Endothelial cell of umbilical vein (primary cell): Measurements from ENCODE around the gene SLC39A11. TPM values are rescaled to one million over a fixed set of nuclear protein-coding genes. Genes with fewer than 3 reads are reported as not detected.

Experiments used
- BruUV-seq: library from RNA; stranded (reverse); fragments of 400-500 nt; replicated peaks from 2 replicates; lab custom pipeline; 2021; lab: Mats Ljungman, UMichigan
- CTCF ChIA-PET: fragments of 300-600, 350-600 bp; sonication (Branson Sonifier 250); formaldehyde crosslinking; loops from one replicate; lab custom pipeline; 2021; ENCODE audit warnings: antibody characterized with exemption, inconsistent platforms; lab: Charles Lee
- POLR2A ChIA-PET: fragments of 300-600, 350-600 bp; sonication (Branson Sonifier 250); formaldehyde crosslinking; loops from one replicate; lab custom pipeline; 2021; ENCODE audit warnings: antibody characterized with exemption, inconsistent platforms; lab: Charles Lee
- DNase-seq: peaks from one replicate; pipeline ENCODE4 v3.0.0-alpha.2; 2011; ENCODE audit warnings: low read depth, low spot score
- FAIRE-seq: peaks from 2 replicates; lab custom pipeline; 2011; peaks lifted over from hg19 to GRCh38; lab: Jason Lieb, UNC
- H2AFZ ChIP-seq: 2 replicates; pipeline ENCODE4 v1.6.0; 2012; ENCODE audit warnings: low read depth, low read length, control low read depth, inconsistent platforms
- H3K27ac ChIP-seq: 2 replicates; pipeline ENCODE4 v1.5.1; 2011; ENCODE audit warnings: low read depth, mild to moderate bottlenecking, control low read depth, low read length, moderate library complexity; ENCODE audit not compliant: insufficient read depth
- H3K27me3 ChIP-seq, 2 experiments: 2 replicates each; pipeline versions ENCODE4 v1.6.0 to v1.6.1; 2011; ENCODE audit warnings: low read length in 2 of 2, mixed read lengths in 1 of 2; ENCODE audit not compliant: control insufficient read depth in 2 of 2, insufficient read depth in 2 of 2
- H3K36me3 ChIP-seq, 2 experiments: 2 replicates in 1 of 2; 3 replicates in 1 of 2; pipeline ENCODE4 v1.5.1; 2011; ENCODE audit warnings: low read length in 2 of 2, mild to moderate bottlenecking in 1 of 2, moderate library complexity in 1 of 2; ENCODE audit not compliant: control insufficient read depth in 2 of 2, insufficient read depth in 2 of 2; ENCODE audit errors: extremely low read depth in 1 of 2
- H3K4me1 ChIP-seq: 3 replicates; pipeline ENCODE4 v1.5.1; 2011; ENCODE audit warnings: mild to moderate bottlenecking, low read length; ENCODE audit not compliant: control insufficient read depth, insufficient read depth; ENCODE audit errors: extremely low read depth
- H3K4me2 ChIP-seq: 2 replicates; pipeline ENCODE4 v1.6.1; 2011; ENCODE audit warnings: low read length, control low read depth, mixed read lengths; ENCODE audit not compliant: insufficient read depth
- H3K4me3 ChIP-seq, 3 experiments: fragments of 200-600 bp in 1 of 3; sonication (generic), shearing (Covaris generic) in 1 of 3; replicated peaks in 1 of 3; 2 replicates each; pipeline ENCODE4 v1.5.1; 2011 to 2016; ENCODE audit warnings: control low read depth in 3 of 3, low read length in 3 of 3, mild to moderate bottlenecking in 2 of 3, inconsistent platforms in 1 of 3, low read depth in 1 of 3, moderate library complexity in 1 of 3; ENCODE audit not compliant: insufficient read depth in 1 of 3
- H3K79me2 ChIP-seq: 2 replicates; pipeline ENCODE4 v1.6.0; 2012; ENCODE audit warnings: low read length, inconsistent platforms; ENCODE audit not compliant: control insufficient read depth, insufficient read depth
- H3K9ac ChIP-seq: replicated peaks from 2 replicates; pipeline ENCODE3; 2011; ENCODE audit warnings: low read length, control low read depth; ENCODE audit not compliant: insufficient read depth; ENCODE audit errors: extremely low read depth
- H3K9me1 ChIP-seq: replicated peaks from 3 replicates; pipeline ENCODE4 v1.6.0; 2011; ENCODE audit warnings: mild to moderate bottlenecking, low read length; ENCODE audit not compliant: control insufficient read depth, insufficient read depth; ENCODE audit errors: extremely low read depth
- H3K9me3 ChIP-seq: replicated peaks from 2 replicates; pipeline ENCODE4 v1.5.1; 2012; ENCODE audit warnings: low read length, inconsistent platforms; ENCODE audit not compliant: control insufficient read depth, insufficient read depth
- H4K20me1 ChIP-seq: replicated peaks from 2 replicates; pipeline ENCODE3; 2011; ENCODE audit warnings: mild to moderate bottlenecking, low read length; ENCODE audit not compliant: control insufficient read depth, insufficient read depth; ENCODE audit errors: extremely low read depth
- EZH2 ChIP-seq: IDR thresholded peaks from 2 replicates; pipeline ENCODE4 v1.6.1; 2012; ENCODE audit warnings: borderline replicate concordance, low read depth, mild to moderate bottlenecking, moderate library complexity, low read length, inconsistent platforms; ENCODE audit not compliant: severe bottlenecking
- FOS ChIP-seq: IDR thresholded peaks from 2 replicates; pipeline ENCODE4 v1.6.1; 2011; ENCODE audit warnings: mild to moderate bottlenecking, low read length, moderate library complexity, borderline replicate concordance; ENCODE audit not compliant: insufficient read depth
- GATA2 ChIP-seq: IDR thresholded peaks from 2 replicates; pipeline ENCODE4 v1.7.0; 2011; ENCODE audit warnings: low read depth, mild to moderate bottlenecking, moderate library complexity, mixed read lengths, low read length; ENCODE audit not compliant: insufficient read length, insufficient read depth
- JUN ChIP-seq: IDR thresholded peaks from 2 replicates; pipeline ENCODE4 v1.6.1; 2011; ENCODE audit warnings: borderline replicate concordance, low read depth; ENCODE audit not compliant: insufficient read length, insufficient read depth
- MAX ChIP-seq: IDR thresholded peaks from 2 replicates; pipeline ENCODE4 v1.6.1; 2011; ENCODE audit not compliant: insufficient read depth, insufficient read length
- MYC ChIP-seq: IDR thresholded peaks from one replicate; pipeline ENCODE4 v1.6.1; 2011; ENCODE audit warnings: mild to moderate bottlenecking, low read depth, low read length
- POLR2A ChIP-seq: IDR thresholded peaks from 2 replicates; pipeline ENCODE4 v1.6.1; 2012; ENCODE audit warnings: low read depth, mild to moderate bottlenecking, control low read depth, low read length
- POLR2AphosphoS5 ChIP-seq: IDR thresholded peaks from 2 replicates; pipeline ENCODE4 v1.6.1; 2012; ENCODE audit warnings: low read depth, mild to moderate bottlenecking, control low read depth, low read length, moderate library complexity; ENCODE audit not compliant: insufficient read depth
- dilution Hi-C: fragments of 300-500 bp; cut with MboI; formaldehyde crosslinking; loops from one replicate; pipeline ENCODE4 v1.15.0; 2019; ENCODE audit warnings: low sequenced_read_pairs; ENCODE audit not compliant: extremely low pct_ligation_motif_present
- intact Hi-C: fragments of 100-400 bp; cut with micrococcal nuclease; formaldehyde crosslinking; loops from one replicate; pipeline ENCODE4 v1.10.0; 2022
- polyA plus RNA-seq, 4 experiments: library from polyadenylated mRNA; depleted of rRNA in 3 of 4; stranded (reverse) in 3 of 4; unstranded in 1 of 4; fragments of >200 nt; gene quantifications; 2 replicates each; pipeline versions ENCODE4 v1.2.1 to v1.2.3, GENCODE V29; 2011 to 2012; ENCODE audit warnings: missing spikeins in 1 of 4
- total RNA-seq: library from RNA; stranded (reverse); gene quantifications from 2 replicates; pipeline ENCODE4 v1.2.3, GENCODE V29; 2021
- TF ChIP-seq, protein P1 (sequence below), 2 donors: IDR thresholded peaks; 1 replicate in 1 of 2; 2 replicates in 1 of 2; pipeline ENCODE4 v1.5.1; 2011; ENCODE audit warnings: low read length in 2 of 2, mild to moderate bottlenecking in 2 of 2, moderate library complexity in 2 of 2, control low read depth in 1 of 2, inconsistent platforms in 1 of 2, low read depth in 1 of 2; ENCODE audit not compliant: insufficient read depth in 1 of 2; ENCODE audit errors: extremely low read depth in 1 of 2

Gene SLC39A11
- total and polyA plus RNA-seq, 2 donors (not counting 3 experiments of a cell fraction or from before 2014, with no cell fraction given) = 8.1 to 11.9 TPM

DNA sequence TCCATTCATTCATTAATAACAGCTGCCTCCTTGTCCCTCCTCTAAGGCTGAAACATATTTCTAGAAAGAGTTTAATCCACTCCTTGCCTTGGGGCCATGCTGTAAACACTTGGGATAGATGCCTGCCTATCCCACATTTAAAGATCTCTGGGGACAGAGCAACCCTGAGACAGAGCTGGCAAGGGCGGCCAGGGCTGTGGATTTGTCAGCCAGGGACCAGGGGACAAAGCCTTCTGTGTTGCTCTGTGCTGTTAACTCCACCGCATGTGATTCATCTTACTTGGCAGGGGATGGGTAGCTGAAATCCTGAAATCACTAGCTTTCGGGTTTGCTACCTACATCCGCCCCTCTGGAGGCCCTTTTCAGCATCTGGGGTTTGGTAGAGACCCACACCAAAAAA is 392.9 kb downstream of the SLC39A11 start:
- TF ChIP-seq JUN (no peak), MYC (no peak), MAX (no peak), EZH2 (no peak), FOS (no peak), POLR2AphosphoS5 (no peak), POLR2A (no peak), GATA2 (no peak)
- TF ChIP-seq, protein P1, sequence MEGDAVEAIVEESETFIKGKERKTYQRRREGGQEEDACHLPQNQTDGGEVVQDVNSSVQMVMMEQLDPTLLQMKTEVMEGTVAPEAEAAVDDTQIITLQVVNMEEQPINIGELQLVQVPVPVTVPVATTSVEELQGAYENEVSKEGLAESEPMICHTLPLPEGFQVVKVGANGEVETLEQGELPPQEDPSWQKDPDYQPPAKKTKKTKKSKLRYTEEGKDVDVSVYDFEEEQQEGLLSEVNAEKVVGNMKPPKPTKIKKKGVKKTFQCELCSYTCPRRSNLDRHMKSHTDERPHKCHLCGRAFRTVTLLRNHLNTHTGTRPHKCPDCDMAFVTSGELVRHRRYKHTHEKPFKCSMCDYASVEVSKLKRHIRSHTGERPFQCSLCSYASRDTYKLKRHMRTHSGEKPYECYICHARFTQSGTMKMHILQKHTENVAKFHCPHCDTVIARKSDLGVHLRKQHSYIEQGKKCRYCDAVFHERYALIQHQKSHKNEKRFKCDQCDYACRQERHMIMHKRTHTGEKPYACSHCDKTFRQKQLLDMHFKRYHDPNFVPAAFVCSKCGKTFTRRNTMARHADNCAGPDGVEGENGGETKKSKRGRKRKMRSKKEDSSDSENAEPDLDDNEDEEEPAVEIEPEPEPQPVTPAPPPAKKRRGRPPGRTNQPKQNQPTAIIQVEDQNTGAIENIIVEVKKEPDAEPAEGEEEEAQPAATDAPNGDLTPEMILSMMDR (IDR thresholded peaks at IDR 0.05; ENCODE audit: extremely low read depth in 1 of 2, insufficient read depth in 1 of 2, low read depth in 1 of 2, low read length in 2 of 2) = no peak
- ChIA-PET CTCF (interaction anchor here (0.6 to 1.5 kb wide), 3 partner anchors 21 to 457 kb away, joined by 3 read pairs; no protein-coding TSS in a partner anchor), POLR2A (no interaction called here)
- no peaks in the 10 kb centered on the region for H4K20me1 ChIP-seq
- dilution Hi-C loops (no loop called here), intact Hi-C loops (no loop called here)
- no peaks in the 10 kb centered on the region for H3K27me3 ChIP-seq
- no peaks in the 10 kb centered on the region for H3K4me1 ChIP-seq
- no peak for DNase-seq
- H2AFZ ChIP-seq = no peak overlapping the region
- no peaks in the 10 kb centered on the region for H3K36me3 ChIP-seq
- no peaks in the 10 kb centered on the region for H3K79me2 ChIP-seq
- H3K9me3 ChIP-seq = no peaks in the 10 kb centered on the region
- BruUV-seq = no TSS peak
- no peaks in the 10 kb centered on the region for H3K9me1 ChIP-seq
- no peak overlapping the region for H3K4me2 ChIP-seq
- H3K27ac ChIP-seq = no peak overlapping the region
- H3K4me3 ChIP-seq = no peak overlapping the region
- no peak for FAIRE-seq
- no peak overlapping the region for H3K9ac ChIP-seq
